K562 (cell line): Measurements from ENCODE around the gene ID1.
A peak's percentile ranks its signal among the peaks of the same experiment; 100 is the strongest.

ENCODE experiments used
- ELF1 ChIP-seq: fragments of 200-800 bp; sonication (Bioruptor generic); IDR thresholded peaks from 2 replicates; pipeline ENCODE4 v1.6.1; 2016; ENCODE audit warnings: missing genetic modification characterization, missing compliant biosample characterization
- ELF4 ChIP-seq: fragments of 450-650 bp; formaldehyde crosslinking; IDR thresholded peaks from 2 replicates; pipeline ENCODE4 v1.4.0; 2022; ENCODE audit warnings: missing genetic modification characterization
- EP300 ChIP-seq: IDR thresholded peaks from 2 replicates; pipeline ENCODE4 v1.6.1; 2012; ENCODE audit warnings: low read length, improper control_type of control experiment
- EWSR1 ChIP-seq: fragments of 450-650 bp; IDR thresholded peaks from 2 replicates; pipeline ENCODE4 v1.6.1; 2018; ENCODE audit warnings: borderline replicate concordance, mild to moderate bottlenecking, low read depth, moderate library complexity; ENCODE audit not compliant: partially characterized antibody
- EZH2 ChIP-seq: IDR thresholded peaks from 2 replicates; pipeline ENCODE4 v1.6.1; 2012; ENCODE audit warnings: low read depth, mild to moderate bottlenecking, inconsistent platforms, low read length, borderline replicate concordance
- JUNB ChIP-seq: fragments of 450-650 bp; formaldehyde crosslinking; conservative IDR thresholded peaks from 2 replicates; pipeline ENCODE4 v1.4.0; 2020; ENCODE audit warnings: mild to moderate bottlenecking
- NEUROD1 ChIP-seq: fragments of 150-350 bp; IDR thresholded peaks from 2 replicates; pipeline ENCODE4 v1.6.1; 2014; ENCODE audit warnings: borderline replicate concordance, low read length, low read depth; ENCODE audit not compliant: partially characterized antibody
- RBFOX2 ChIP-seq: fragments of 200-400 bp; formaldehyde crosslinking; IDR thresholded peaks from 2 replicates; pipeline ENCODE4 v1.6.1; 2017; ENCODE audit warnings: low read depth, mild to moderate bottlenecking, low read length, moderate library complexity
- SP1 ChIP-seq: sonication (generic); formaldehyde crosslinking; IDR thresholded peaks from 2 replicates; pipeline ENCODE4 v1.8.1; 2022; ENCODE audit warnings: mild to moderate bottlenecking, missing genetic modification reagents
- TF ChIP-seq, protein P1 (sequence below), 3 experiments: IDR thresholded peaks in 2 of 3; conservative IDR thresholded peaks in 1 of 3; 2 replicates each; pipeline ENCODE4 v1.5.1; 2011 to 2012; ENCODE audit warnings: low read length in 3 of 3, mild to moderate bottlenecking in 3 of 3, control low read depth in 2 of 3, improper control_type of control experiment in 1 of 3, inconsistent platforms in 1 of 3, low read depth in 1 of 3, mixed read lengths in 1 of 3, moderate library complexity in 1 of 3; ENCODE audit not compliant: insufficient read depth in 2 of 3

DNA sequence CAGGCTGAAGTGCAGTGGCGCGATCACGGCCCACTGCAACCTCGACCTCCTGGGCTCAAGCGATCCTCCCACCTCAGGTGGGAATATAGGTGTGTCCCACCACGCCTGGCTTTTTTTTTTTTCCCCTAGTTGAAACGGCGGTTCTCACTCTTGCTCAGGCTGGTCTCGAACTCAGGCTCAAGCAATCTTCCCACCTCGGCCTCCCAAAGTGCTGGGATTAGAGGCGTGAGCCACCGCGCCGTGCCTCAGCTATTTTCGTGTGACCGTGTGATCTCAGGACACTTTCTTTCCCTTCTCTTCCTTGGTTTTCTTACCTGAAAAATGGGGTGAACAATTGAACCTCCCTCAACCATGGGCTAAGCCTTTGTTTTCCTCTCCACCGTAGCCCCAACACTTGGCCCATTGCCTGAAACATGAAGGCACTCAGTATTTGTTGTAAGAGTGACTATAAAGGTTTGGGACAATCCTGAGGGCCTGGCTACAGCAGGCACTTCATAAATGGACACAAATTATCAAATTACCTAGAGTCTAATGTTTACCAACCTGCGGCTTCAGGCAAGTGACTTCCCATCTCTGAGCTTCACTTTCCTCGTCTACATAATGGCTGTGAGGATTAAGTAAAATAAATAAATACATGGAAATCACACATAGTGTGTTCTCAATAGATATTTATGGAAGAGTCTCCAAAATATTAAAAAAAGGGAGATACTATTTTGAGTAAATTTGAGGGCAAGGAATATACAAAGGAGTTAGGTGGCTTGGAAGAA, 31.4 kb upstream of the ID1 start:
- TF ChIP-seq EZH2 = no peak
- no peak for TF ChIP-seq RBFOX2
- TF ChIP-seq EP300 = no peak
- peak; percentile 69; the same call in 1 of the 2 replicates for TF ChIP-seq ELF4
- TF ChIP-seq EWSR1 = no peak
- no peak; the same call in 1 of the 2 replicates for TF ChIP-seq SP1
- no peak for TF ChIP-seq ELF1
- no peak for TF ChIP-seq JUNB (CRISPR knock-in tag)
- no peak for TF ChIP-seq NEUROD1
- TF ChIP-seq, protein P1, sequence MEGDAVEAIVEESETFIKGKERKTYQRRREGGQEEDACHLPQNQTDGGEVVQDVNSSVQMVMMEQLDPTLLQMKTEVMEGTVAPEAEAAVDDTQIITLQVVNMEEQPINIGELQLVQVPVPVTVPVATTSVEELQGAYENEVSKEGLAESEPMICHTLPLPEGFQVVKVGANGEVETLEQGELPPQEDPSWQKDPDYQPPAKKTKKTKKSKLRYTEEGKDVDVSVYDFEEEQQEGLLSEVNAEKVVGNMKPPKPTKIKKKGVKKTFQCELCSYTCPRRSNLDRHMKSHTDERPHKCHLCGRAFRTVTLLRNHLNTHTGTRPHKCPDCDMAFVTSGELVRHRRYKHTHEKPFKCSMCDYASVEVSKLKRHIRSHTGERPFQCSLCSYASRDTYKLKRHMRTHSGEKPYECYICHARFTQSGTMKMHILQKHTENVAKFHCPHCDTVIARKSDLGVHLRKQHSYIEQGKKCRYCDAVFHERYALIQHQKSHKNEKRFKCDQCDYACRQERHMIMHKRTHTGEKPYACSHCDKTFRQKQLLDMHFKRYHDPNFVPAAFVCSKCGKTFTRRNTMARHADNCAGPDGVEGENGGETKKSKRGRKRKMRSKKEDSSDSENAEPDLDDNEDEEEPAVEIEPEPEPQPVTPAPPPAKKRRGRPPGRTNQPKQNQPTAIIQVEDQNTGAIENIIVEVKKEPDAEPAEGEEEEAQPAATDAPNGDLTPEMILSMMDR (IDR thresholded peaks at IDR 0.05 in 2 of 3, conservative IDR thresholded peaks at IDR 0.05 in 1 of 3; ENCODE audit: insufficient read depth in 2 of 3, low read depth in 1 of 3, low read length in 3 of 3) = no peak
